H1 (cell line): Measurements from ENCODE around the gene LCN10. TPM values are rescaled to one million over a fixed set of nuclear protein-coding genes. Genes with fewer than 3 reads are reported as not detected.

ENCODE experiments used
- RAD21 ChIP-seq, 2 experiments: IDR thresholded peaks in 1 of 2; conservative IDR thresholded peaks in 1 of 2; 2 replicates each; pipeline ENCODE4 v1.6.1; 2011; ENCODE audit warnings: low read depth in 2 of 2, low read length in 2 of 2, improper control_type of control experiment in 1 of 2, inconsistent platforms in 1 of 2, mild to moderate bottlenecking in 1 of 2, moderate library complexity in 1 of 2
- polyA plus RNA-seq, 7 experiments: library from polyadenylated mRNA; depleted of rRNA in 3 of 7; stranded (reverse) in 5 of 7; unstranded in 2 of 7; fragments of >200 nt in 5 of 7; fragments of 200-250 nt in 2 of 7; gene quantifications; 1 replicate in 5 of 7; 2 replicates in 1 of 7; 4 replicates in 1 of 7; pipeline versions ENCODE4 v1.2.1 to v1.2.3, GENCODE V29; 2011 to 2013; ENCODE audit warnings: missing spikeins in 2 of 7, mixed read lengths in 2 of 7
- total RNA-seq: library from RNA; stranded (reverse); fragmentation: NEBNext Ultra II Directional; extraction: Animal tissue kit (Norgen Biotek cat#: 25700); gene quantifications from 2 replicates; pipeline ENCODE4 v1.2.1, GENCODE V29; 2021

LCN10 gene
- total and polyA plus RNA-seq, 2 of the 8 experiments (the other 6 are each of a cell fraction or from before 2014, with no cell fraction given) = 2.6 to 2.8 TPM

DNA sequence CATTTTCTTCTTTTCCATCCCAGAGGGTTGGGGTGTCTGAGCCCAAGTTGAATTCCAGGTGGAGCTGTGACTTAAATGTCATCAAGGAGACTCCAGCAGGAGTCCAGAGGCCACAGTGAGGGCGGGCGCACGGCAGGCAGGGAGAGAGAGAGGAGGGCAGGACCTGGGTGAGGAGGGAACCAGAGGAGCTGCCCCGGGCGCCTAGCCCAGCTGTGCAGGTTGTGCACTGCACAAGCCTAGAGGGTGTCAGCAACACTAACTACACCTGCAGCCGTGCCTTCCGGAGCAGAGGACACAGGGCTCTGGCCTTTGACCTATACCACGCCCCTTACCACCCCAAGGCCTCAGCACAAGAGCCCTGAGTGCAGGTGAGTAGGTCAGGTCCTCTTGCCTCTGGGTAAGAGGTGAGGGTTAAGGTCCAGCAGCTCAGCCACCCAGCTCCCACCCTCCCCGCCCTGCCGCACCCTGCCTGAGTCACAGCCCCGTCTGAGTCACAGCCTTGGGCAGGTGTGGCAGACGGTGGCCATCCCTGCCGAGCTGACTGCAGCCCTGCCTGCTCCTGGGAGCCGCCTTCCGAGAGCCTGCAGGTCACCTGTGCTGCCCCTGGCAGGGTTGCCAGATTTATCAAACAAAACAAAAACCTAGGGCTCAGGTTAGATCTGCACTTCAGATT is 49.1 kb downstream of the LCN10 start (continued):
- TF ChIP-seq RAD21 (IDR thresholded peaks at IDR 0.05 in 1 of 2, conservative IDR thresholded peaks at IDR 0.05 in 1 of 2; ENCODE audit: low read depth in 2 of 2, low read length in 2 of 2) = no peak
